Measurements from ENCODE around the gene NR4A1. TPM values are rescaled to one million over a fixed set of nuclear protein-coding genes. Genes with fewer than 3 reads are reported as not detected.

NR4A1 gene
- polyA plus RNA-seq, 1 donor (not counting 4 experiments of a cell fraction or from before 2014, with no cell fraction given), result 3.9 TPM

DNA sequence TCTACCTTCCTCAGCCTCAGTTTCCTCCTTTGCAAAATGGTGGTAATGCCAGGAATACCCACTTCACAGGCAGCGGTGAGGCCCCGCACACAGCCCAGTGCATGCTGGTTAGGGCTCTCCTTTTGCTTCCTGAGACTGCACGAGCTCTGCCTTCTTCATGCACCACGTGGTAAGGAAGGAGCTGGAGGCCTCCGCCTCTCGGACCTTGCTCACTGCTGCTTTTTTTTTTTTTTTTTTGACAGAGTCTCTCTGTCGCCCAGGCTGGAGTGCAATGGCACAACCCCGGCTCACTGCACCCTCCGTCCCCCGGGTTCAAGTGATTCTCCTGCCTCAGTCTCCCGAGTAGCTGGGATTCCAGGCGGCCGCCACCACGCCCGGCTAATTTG is 26.4 kb upstream of the NR4A1 start:
- H3K79me2 ChIP-seq (ENCODE audit: control insufficient read depth, insufficient read depth, low read length), result no peaks in the 10 kb centered on the region
- H3K9me3 ChIP-seq (ENCODE audit: control insufficient read depth, low read depth, low read length), result no peaks in the 10 kb centered on the region
- H3K4me1 ChIP-seq (ENCODE audit: control insufficient read depth, extremely low read depth, insufficient read depth, low read length), result peaks cover 6% of the 10 kb centered on the region
- TF ChIP-seq EZH2 (IDR thresholded peaks at IDR 0.05; ENCODE audit: low read length), result no peak
- TF ChIP-seq, protein P1, sequence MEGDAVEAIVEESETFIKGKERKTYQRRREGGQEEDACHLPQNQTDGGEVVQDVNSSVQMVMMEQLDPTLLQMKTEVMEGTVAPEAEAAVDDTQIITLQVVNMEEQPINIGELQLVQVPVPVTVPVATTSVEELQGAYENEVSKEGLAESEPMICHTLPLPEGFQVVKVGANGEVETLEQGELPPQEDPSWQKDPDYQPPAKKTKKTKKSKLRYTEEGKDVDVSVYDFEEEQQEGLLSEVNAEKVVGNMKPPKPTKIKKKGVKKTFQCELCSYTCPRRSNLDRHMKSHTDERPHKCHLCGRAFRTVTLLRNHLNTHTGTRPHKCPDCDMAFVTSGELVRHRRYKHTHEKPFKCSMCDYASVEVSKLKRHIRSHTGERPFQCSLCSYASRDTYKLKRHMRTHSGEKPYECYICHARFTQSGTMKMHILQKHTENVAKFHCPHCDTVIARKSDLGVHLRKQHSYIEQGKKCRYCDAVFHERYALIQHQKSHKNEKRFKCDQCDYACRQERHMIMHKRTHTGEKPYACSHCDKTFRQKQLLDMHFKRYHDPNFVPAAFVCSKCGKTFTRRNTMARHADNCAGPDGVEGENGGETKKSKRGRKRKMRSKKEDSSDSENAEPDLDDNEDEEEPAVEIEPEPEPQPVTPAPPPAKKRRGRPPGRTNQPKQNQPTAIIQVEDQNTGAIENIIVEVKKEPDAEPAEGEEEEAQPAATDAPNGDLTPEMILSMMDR (optimal IDR thresholded peaks at IDR 0.05 in 1 of 3, IDR thresholded peaks at IDR 0.05 in 1 of 3, conservative IDR thresholded peaks at IDR 0.05 in 1 of 3; ENCODE audit: extremely low read depth in 1 of 3, insufficient read depth in 2 of 3, low read length in 3 of 3), result no peak
- no peak overlapping the region for H3K4me3 ChIP-seq (ENCODE audit: control insufficient read depth in 2 of 3, extremely low read depth in 1 of 3, insufficient read depth in 2 of 3, low read depth in 1 of 3, low read length in 3 of 3)
- no peak for DNase-seq (ENCODE audit: low read depth, low spot score)
- H3K27me3 ChIP-seq (ENCODE audit: control insufficient read depth, extremely low read depth, insufficient read depth, low read length), result peaks cover 7% of the 10 kb centered on the region
- H3K9ac ChIP-seq (ENCODE audit: control insufficient read depth, extremely low read depth, insufficient read depth, low read length), result no peak overlapping the region
- dilution Hi-C loops (cut with MboI; ENCODE audit: extremely low pct_ligation_motif_present, low sequenced_read_pairs), result no loop called here
- H3K36me3 ChIP-seq (ENCODE audit: control insufficient read depth in 2 of 2, extremely low read depth in 1 of 2, insufficient read depth in 2 of 2, low read length in 2 of 2), result no peaks in the 10 kb centered on the region
- no peak for FAIRE-seq
- H3K4me2 ChIP-seq (ENCODE audit: control insufficient read depth, extremely low read depth, insufficient read depth, low read depth, low read length), result no peak overlapping the region
- H2AFZ ChIP-seq (ENCODE audit: control insufficient read depth, low read length), result no peak overlapping the region
- no peaks in the 10 kb centered on the region for H3K9me1 ChIP-seq (ENCODE audit: control insufficient read depth, extremely low read depth, insufficient read depth, low read length)
- H4K20me1 ChIP-seq (ENCODE audit: control insufficient read depth, extremely low read depth, insufficient read depth, low read length), result no peaks in the 10 kb centered on the region
- H3K27ac ChIP-seq (ENCODE audit: control insufficient read depth, insufficient read depth, low read length), result no peak overlapping the region

DNA sequence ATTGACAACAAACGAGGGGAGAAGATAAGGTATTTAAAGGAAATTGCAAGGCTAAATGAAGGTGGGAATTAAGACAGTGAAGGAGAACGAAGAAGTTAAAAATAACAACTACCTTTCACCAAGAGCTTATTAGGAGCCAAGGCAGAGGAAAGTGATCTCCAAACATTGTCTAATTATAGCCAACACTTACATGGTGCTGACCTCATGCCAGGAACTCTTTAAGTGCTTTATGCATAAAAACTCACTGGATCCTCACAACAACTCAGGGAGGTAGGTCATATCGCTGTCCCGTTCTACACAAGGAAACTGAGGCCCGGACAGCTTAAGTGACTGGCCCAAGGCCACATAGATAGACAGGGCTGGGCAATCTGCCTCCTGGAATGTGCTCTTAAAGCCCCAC is 25.0 kb upstream of the NR4A1 start:
- H3K9ac ChIP-seq (ENCODE audit: control insufficient read depth, extremely low read depth, insufficient read depth, low read length), result no peak overlapping the region
- FAIRE-seq (no peak), DNase-seq (ENCODE audit: low read depth, low spot score) (no peak)
- H3K9me1 ChIP-seq (ENCODE audit: control insufficient read depth, extremely low read depth, insufficient read depth, low read length), result no peaks in the 10 kb centered on the region
- dilution Hi-C loops (cut with MboI; ENCODE audit: extremely low pct_ligation_motif_present, low sequenced_read_pairs), result no loop called here
- no peaks in the 10 kb centered on the region for H3K79me2 ChIP-seq (ENCODE audit: control insufficient read depth, insufficient read depth, low read length)
- H3K36me3 ChIP-seq (ENCODE audit: control insufficient read depth in 2 of 2, extremely low read depth in 1 of 2, insufficient read depth in 2 of 2, low read length in 2 of 2), result no peaks in the 10 kb centered on the region
- peaks cover 6% of the 10 kb centered on the region for H3K4me1 ChIP-seq (ENCODE audit: control insufficient read depth, extremely low read depth, insufficient read depth, low read length)
- no peak overlapping the region for H2AFZ ChIP-seq (ENCODE audit: control insufficient read depth, low read length)
- TF ChIP-seq, protein P1 (optimal IDR thresholded peaks at IDR 0.05 in 1 of 3, IDR thresholded peaks at IDR 0.05 in 1 of 3, conservative IDR thresholded peaks at IDR 0.05 in 1 of 3; ENCODE audit: extremely low read depth in 1 of 3, insufficient read depth in 2 of 3, low read length in 3 of 3), result no peak
- TF ChIP-seq EZH2 (IDR thresholded peaks at IDR 0.05; ENCODE audit: low read length), result no peak
- no peak overlapping the region for H3K4me3 ChIP-seq (ENCODE audit: control insufficient read depth in 2 of 3, extremely low read depth in 1 of 3, insufficient read depth in 2 of 3, low read depth in 1 of 3, low read length in 3 of 3)
- no peaks in the 10 kb centered on the region for H4K20me1 ChIP-seq (ENCODE audit: control insufficient read depth, extremely low read depth, insufficient read depth, low read length)
- H3K27me3 ChIP-seq (ENCODE audit: control insufficient read depth, extremely low read depth, insufficient read depth, low read length), result peaks cover 7% of the 10 kb centered on the region
- H3K9me3 ChIP-seq (ENCODE audit: control insufficient read depth, low read depth, low read length), result no peaks in the 10 kb centered on the region
- no peak overlapping the region for H3K27ac ChIP-seq (ENCODE audit: control insufficient read depth, insufficient read depth, low read length)
- H3K4me2 ChIP-seq (ENCODE audit: control insufficient read depth, extremely low read depth, insufficient read depth, low read depth, low read length), result peak overlapping the region; percentile 99

Measured in keratinocyte (primary cell).